ENCODE data around the gene SHISA7.

Gene SHISA7

DNA sequence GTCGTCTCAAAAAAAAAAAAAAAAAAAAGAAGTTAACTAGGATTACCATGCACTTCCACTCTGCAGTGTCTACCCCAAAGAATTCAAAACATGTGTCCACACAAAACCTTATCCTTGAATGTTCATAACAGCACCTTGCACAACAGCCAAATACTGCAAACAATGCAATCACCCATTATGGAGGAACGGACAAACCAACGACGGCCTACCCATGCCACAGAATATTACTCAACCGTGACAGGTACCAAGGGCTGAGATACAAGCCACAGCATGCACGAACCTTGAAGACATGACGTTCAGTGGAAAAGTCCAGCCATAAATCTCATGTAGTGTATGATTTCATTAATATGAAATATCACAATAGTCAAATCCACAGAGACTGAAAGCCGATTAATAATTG is 3.0 kb upstream of the SHISA7 start:
- DNase-seq (ENCODE audit: extremely low read depth, low read depth), result no peak
- TF ChIP-seq, protein P1, sequence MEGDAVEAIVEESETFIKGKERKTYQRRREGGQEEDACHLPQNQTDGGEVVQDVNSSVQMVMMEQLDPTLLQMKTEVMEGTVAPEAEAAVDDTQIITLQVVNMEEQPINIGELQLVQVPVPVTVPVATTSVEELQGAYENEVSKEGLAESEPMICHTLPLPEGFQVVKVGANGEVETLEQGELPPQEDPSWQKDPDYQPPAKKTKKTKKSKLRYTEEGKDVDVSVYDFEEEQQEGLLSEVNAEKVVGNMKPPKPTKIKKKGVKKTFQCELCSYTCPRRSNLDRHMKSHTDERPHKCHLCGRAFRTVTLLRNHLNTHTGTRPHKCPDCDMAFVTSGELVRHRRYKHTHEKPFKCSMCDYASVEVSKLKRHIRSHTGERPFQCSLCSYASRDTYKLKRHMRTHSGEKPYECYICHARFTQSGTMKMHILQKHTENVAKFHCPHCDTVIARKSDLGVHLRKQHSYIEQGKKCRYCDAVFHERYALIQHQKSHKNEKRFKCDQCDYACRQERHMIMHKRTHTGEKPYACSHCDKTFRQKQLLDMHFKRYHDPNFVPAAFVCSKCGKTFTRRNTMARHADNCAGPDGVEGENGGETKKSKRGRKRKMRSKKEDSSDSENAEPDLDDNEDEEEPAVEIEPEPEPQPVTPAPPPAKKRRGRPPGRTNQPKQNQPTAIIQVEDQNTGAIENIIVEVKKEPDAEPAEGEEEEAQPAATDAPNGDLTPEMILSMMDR (IDR thresholded peaks at IDR 0.05; ENCODE audit: low read depth, low read length), result no peak

DNA sequence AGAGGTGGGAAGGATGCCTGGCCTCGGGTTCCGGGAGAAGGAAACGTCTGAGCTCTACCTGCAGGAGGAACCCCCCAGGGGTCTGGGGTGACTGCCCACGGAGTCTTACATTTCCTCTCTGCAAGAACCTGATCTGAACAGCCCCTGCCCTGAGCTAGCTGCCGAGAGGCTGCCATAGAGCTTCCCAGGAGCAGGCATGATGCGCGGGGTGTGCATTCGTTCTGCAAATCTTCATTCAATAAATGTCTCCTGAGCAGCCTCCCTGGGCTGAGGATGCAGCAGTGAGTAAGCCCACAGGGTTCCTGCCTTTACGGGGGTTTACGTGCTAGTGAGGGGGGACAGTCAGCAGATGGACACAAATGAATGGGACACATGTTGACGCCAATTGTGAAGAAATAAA is 1.5 kb upstream of the SHISA7 start:
- no peak for DNase-seq (ENCODE audit: extremely low read depth, low read depth)
- TF ChIP-seq, protein P1 (IDR thresholded peaks at IDR 0.05; ENCODE audit: low read depth, low read length), result no peak

DNA sequence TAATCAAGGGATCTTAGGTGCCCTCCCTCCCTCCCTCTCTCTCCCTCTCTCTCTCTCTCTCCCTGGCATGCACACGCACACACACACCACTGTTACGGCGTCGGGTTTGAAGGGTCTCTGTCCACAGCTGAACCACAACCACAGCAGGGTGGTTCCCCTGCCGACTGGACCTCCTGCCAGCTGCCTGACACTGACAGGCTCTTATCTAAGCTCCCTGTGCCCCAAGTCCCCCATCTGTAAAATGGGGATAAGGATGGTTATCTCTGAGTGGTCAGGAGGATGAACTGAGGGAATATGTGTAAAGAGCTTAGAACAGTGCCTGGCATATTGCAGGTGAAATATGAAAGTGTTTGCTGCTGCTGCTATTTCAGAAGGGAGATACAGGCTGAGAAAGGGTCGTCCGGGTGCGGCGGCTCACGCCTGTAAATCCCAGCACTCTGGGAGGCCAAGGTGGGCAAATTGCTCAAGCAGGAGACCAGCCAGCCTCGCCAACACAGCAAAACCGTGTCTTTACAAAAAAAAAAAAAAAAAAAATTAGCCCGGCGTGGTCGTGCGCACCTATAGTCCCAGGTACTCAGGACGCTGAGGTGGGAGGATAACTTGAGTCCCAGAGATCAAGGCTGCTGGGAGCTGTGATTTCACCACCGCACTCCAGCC is 852 bp upstream of the SHISA7 start:
- no peak for DNase-seq (ENCODE audit: extremely low read depth, low read depth)
- TF ChIP-seq, protein P1 (IDR thresholded peaks at IDR 0.05; ENCODE audit: low read depth, low read length), result no peak

DNA sequence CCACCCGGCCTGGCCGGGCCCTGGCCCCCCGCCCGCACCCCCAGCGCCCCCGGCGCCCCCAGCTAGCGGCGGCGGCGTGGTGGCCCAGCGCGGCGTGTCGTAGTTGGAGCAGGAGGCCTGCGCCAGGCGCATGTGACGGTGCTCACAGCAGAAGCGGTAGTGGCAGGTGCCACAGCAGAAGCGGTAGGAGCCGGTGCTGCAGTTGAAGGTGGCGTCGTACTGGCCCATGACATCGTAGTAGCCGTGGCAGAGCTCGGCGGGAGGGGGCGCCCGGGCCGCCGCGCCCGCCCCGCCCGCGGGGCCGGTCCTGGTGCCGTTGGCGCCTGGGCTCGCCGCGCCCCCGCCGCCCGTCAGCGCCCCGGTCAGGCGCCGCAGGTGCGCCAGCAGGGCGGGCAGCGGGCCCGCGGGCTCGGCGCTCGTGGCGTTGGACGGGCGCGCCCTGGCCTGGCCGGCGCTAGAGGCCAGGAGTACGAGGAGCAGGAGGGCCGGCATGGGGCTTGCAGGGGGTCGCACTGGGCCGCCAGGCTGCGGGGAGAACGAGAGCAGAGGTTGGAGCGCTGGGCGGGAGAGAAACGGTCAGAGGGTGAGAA is 633 bp downstream of the SHISA7 start:
- DNase-seq (ENCODE audit: extremely low read depth, low read depth), result no peak
- TF ChIP-seq, protein P1 (IDR thresholded peaks at IDR 0.05; ENCODE audit: low read depth, low read length), result no peak

DNA sequence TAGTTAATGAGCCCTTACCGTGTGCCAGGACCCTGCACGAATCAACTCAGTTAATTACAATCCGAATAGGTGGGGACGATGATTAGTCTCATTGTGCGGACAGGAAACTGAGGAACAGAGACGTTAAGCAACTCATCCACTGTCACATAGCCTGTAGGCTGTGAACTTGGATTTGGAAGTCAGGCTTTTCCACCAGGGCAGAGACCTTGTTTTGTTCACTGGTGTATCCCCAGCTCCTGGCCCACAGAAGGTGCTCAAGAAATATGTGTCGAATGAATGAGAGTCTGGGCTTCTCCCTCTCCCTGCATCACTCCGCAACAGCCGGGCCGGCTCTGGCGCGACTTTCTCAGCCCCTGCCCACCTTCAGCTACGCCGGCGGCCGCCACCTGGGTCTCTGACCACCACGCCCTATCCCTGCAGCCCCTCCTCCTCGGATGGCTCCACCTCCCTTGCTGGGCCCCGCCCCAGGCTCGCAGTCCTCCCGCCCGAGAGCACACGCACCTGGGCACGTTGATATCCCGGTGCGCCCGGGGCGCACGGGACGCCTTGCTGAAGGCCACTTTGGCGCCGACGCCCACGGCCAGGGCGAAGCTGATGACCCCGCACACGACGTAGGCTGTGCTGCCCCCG is 1.3 kb downstream of the SHISA7 start:
- DNase-seq (ENCODE audit: extremely low read depth, low read depth), result no peak
- TF ChIP-seq, protein P1 (IDR thresholded peaks at IDR 0.05; ENCODE audit: low read depth, low read length), result no peak

DNA sequence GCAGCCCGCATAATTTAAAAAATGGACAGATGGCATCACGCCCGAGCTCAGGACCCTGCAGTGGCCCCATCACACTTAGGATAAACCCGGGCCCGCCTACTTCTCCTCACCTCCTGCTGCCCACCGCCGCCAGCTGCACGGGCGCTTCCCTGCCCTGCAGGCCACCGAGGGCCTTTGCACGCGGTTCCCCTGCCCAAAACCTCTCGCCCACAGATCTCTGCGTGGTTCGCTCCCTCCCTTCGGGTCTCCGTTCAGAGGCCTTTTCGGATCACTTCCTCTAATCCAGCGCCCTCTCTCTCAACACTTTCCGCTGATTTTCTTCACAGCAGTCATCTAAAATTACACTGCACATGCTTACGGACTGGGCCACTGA is 1.8 kb downstream of the SHISA7 start:
- no peak for DNase-seq (ENCODE audit: extremely low read depth, low read depth)
- TF ChIP-seq, protein P1 (IDR thresholded peaks at IDR 0.05; ENCODE audit: low read depth, low read length), result no peak

DNA sequence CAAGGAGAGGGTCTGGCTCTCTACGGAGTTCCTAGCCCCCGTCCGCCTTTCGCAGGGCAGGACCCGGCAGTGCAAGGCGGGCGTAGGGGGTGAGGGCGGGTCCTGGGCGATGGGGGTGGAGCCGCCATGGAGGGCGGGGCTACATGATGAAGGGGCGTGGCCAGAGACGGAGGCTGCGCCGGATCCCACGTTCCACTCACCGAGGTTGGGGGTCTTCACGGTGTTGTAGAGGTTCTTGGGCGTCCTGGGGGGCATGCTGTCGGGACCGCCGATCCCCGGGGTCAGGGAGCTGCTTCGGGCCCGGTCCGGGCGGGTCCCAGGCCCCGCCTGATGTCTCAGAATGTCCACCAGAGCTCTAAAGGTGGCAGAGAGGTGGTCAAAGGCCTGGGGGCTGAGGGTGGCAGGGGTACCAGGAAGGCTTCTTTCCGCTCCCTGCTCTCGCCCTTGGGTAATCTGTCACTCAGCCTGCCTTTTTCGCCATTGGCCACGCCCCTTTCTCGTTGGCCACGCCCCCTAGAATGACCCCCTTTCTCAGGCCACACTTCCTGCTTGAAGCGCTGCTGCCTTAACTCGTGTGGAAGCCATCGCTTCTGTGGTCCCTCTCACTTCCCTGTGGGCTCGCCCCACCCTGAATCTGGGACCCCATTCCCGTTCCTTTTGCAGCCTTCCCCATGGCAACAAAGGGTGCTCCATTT is 2.5 kb downstream of the SHISA7 start:
- TF ChIP-seq, protein P1 (IDR thresholded peaks at IDR 0.05; ENCODE audit: low read depth, low read length), result no peak
- DNase-seq (ENCODE audit: extremely low read depth, low read depth), result no peak

All from AG09319 (cell line).